HT-29 (cell line): Measurements from ENCODE around the gene CCNDBP1. TPM values are rescaled to one million over a fixed set of nuclear protein-coding genes. Genes with fewer than 3 reads are reported as not detected.
"Not testable (repeated sequence)": the region's sequence is repeated elsewhere in the genome, so short reads cannot be mapped to it uniquely, and the experiment has no call there.

Experiments
- DNase-seq: peaks from one replicate; pipeline ENCODE4 v3.0.0-alpha.2; 2015; ENCODE audit warnings: low spot score
- total RNA-seq: library from RNA; depleted of rRNA; stranded (reverse); fragments of >200 nt; shearing (Covaris generic); gene quantifications from 2 replicates; pipeline ENCODE4 v1.2.3, GENCODE V29; 2014; rRNA removed

The CCNDBP1 gene, protein sequence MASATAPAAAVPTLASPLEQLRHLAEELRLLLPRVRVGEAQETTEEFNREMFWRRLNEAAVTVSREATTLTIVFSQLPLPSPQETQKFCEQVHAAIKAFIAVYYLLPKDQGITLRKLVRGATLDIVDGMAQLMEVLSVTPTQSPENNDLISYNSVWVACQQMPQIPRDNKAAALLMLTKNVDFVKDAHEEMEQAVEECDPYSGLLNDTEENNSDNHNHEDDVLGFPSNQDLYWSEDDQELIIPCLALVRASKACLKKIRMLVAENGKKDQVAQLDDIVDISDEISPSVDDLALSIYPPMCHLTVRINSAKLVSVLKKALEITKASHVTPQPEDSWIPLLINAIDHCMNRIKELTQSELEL
- total RNA-seq = 39.8 and 52.0 TPM in 2 replicates

DNA sequence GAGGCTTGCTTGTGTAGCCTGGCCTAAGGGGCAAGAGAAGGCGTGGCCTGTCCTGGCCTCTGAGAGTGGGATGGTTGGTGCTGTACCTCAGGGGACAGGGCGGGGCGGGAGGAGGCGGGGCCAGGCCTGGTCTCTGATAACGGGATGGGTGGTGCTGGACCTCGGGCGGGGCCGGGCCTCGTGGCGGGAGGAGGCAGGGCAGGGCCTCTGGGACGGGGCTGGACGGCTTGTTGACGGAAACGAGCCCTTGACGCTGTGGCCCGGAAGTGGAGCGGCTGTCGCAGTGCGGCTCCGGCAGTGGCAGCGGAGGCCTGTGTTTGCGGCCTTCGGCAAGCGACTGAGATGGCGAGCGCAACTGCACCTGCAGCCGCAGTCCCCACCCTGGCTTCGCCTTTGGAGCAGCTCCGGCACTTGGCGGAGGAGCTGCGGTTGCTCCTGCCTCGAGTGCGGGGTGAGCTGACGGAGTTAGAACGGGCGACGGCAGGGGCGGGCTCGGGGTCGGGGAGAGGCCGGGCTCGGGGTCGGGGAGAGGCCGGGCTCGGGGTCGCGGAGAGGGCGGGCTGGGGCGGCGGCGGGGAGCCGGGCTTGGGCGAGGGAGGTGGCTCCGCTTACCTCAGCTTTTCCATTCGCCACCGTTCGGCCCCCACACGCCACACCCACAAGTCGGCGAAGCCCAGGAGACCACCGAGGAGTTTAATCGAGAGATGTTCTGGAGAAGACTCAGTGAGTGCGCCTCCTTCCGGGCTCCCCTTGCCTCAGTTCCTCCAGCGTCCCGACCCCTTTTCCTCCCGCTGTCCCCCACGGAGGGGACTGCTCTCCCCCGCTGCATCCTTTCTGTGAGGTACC is at the start of gene CCNDBP1:
Gene CCNDBP1 (plus strand): TSS at position 247 of the 846 bp plus-strand sequence. CDS start 96 bp downstream, at position 343.
- DNase-seq = peak; percentile 97

DNA sequence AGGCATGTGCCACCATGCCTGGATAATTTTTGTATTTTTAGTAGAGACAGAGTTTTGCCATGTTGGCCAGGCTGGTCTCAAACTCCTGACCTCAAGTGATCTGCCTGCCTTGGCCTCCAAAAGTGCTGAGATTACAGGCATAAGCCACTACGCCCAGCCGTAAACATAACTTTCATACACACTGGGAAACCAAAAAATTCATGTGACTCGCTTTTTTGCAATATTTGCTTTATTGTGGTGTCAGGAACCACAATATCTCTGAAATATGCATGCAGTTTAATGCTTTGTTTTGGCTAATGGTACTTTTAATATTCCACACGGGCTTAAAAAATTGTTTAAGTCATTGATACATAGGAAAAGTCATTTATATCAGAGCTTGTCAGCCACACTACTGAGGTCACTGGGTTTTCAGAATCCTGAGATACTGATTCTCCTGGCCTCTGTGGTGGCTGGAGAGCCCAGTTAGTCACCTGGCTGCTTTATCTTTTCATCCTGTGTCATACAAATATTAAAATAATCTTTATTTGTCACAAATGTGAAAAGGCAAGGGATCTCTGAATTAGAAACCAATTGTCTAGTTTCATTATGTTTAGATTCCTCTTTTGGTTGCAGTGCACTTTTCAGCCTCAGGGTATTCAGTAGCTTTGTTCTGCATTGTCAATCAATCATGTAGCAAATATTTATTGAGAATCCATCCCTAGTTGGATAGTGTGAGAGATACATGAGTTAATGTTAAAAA is 41.8 kb upstream of the CCNDBP1 start:
- no peak for DNase-seq

DNA sequence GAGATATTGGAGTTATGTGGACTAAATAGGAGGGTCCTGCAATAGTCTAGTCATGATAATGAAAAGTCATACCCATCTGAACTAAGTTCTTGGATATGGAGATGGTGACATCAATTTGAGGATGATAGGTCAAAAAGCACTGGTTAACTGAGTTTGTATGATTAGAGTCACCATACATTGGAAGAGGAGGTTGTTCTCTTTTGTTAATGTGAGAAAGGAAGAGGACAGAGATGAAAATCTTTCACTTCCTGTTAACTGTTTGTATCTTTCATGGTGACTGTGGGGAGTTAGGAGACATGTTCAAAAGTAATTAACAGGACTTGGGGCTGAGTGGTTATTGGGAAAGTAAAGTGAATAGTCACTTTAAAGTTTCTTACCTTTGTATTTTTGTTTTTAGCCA is 40.7 kb upstream of the CCNDBP1 start:
- no peak for DNase-seq

DNA sequence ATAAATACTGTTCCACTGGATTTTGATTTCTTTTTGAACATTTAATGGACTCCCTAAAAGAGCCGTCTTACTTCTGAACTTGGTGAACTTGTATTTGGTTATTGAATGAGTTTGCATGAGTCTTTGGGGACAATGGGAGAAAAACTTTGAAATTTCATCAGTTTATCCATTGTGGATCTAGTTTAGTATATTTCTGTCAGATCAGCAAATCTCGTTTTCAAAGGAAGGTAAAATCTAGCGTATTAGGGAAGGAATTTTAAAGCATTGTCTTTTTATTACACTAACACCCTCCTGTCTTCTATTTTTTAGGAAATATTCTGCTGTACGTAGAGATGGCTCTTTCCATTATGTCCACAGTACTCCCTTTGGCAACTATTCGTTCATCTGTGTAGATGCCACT is 39.0 kb upstream of the CCNDBP1 start:
- DNase-seq = no peak

DNA sequence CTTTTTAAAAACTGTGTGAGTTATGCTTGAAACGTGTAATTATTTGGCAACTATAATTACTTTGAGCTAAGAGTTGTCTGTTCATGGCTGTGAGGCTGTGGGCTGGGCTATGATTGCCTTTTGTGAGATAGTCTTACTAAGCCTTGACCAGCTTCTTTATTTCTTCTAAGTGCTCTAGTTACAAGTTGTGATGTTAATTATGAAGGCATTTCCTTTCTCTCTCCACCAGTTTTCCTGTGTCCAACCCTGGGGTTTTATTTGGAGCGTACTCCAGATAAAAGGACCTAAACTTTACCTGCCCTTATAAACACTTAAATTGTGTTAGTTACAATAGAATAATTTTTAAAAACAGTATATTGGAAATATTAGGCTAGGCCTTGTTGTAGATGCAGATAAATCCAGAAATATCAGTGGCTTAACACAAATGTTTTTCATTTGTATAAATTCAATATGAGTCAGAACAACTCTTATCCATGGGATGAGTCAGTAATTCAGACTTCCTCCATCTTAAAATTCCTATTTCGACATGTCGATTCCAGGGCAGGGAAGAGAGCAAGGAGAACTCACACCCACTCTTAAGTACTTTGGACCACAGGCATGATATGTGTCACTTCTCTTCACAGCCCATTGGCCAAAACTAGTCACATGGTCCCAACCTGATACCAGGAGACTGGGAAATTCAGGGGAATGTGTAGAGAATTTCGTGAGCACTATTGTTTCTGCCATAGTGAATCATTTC is 34.8 kb upstream of the CCNDBP1 start:
- DNase-seq = peak; percentile 31

DNA sequence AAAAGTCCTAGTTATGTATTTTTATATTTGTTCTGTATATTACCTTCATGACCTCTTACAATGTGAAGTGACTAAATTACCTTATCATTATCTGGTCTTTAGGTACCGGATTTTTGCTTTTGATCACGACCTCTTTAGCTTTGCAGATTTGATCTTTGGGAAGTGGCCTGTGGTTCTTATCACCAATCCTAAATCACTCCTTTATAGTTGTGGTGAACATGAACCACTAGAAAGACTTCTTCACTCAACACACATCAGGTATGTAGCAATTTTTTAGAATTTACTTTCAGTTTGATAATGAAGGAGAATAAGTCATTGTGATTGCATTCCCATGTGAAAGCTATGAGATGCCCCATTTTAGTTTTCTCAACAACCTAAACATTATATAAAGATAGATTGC is 33.5 kb upstream of the CCNDBP1 start:
- no peak for DNase-seq

DNA sequence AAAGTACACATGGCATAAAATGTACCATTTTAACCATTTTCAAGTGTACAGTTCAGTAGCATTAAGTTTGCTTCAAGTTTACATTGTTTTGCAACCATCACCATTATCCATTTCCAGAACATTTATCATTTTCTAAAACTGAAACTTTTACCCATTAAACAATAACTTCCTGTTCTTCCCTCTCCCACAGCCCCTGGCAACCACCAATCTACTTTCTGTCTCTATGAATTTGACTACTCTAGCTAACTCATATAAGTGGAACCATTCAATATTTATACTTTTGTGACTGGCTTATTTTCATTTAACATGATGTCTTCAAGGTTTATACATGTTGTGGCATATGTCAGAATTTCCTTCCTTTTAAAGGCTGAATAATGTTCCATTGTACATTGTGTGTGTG is 31.9 kb upstream of the CCNDBP1 start:
- no peak for DNase-seq

DNA sequence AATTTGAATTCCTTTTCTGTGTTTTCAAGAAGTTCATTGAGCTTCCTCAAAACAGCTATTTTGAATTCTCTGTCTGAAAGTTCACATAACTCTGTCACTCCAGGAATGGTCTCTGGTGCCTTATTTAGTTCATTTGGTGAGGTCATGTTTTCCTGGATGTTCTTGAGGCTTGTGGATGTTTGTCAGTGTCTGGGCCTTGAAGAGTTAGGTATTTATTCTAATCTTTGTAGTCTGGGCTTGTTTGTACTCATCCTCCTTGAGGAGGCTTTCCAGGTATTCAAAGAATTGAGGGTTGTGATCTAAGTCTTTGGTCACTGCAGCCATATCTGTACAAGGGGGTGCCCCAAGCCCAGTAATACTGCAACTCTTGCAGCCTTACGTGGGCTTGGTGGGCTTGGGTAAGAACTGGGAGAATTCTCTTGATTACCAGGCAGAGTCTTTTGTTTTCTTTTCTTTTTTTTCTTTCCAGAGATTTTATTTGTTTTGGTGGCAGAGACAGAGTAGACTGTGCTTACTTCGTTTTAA is 19.3 kb upstream of the CCNDBP1 start:
- no peak for DNase-seq

DNA sequence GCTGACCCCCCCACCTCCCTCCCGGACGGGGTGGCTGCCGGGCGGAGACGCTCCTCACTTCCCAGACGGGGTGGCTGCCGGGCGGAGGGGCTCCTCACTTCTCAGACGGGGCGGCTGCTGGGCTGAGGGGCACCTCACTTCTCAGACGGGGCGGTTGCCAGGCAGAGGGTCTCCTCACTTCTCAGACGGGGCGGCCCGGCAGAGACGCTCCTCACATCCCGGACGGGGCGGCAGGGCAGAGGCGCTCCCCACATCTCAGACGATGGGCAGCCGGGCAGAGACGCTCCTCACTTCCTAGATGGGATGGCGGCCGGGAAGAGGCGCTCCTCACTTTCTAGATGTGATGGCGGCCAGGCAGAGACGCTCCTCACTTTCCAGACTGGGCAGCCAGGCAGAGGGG is 17.9 kb upstream of the CCNDBP1 start:
- DNase-seq = not testable (repeated sequence)

DNA sequence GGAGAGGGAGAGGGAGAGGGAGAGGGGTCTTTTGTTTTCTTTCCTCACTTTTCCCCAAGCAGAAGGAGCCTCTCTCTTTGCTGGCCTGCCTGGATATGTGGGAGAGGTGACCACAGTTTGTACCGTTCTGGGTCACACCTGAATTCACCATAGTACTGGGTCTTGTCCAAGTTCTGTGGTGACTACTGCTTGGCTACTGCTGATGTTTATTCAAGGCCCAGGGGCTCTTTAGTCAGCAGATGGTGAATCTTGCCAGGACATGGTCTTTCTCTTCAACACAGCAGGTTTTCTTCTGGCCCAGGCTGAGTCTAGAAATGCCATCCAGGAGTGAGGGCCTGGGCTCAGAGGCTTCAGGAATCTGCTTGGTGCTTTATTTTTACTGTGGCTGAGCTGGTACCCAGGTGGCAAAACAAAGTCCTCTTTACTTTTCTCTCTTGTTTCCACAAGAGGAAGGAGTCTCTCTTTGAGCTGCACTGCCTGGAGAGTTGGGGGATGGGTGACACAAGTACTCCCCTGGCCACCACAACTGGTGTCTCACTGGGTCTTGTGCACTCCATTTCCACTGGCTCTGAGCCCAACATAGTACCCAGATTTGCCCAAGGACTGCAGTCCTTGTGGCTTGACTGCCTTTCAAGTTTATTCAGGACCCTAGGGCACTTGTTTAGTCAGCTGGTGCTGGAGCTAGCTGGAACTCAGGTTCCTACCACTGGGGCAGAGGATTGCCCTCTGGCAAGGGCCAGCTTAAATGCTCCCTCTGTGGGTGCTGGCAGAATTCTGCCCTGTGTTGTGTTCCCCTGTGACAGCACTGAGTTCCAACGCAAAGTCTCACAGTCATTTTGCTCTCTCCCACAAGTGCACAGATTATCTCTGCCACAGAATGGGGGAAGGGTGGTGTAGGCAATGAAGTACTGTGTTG is 16.8 kb upstream of the CCNDBP1 start:
- no peak for DNase-seq

DNA sequence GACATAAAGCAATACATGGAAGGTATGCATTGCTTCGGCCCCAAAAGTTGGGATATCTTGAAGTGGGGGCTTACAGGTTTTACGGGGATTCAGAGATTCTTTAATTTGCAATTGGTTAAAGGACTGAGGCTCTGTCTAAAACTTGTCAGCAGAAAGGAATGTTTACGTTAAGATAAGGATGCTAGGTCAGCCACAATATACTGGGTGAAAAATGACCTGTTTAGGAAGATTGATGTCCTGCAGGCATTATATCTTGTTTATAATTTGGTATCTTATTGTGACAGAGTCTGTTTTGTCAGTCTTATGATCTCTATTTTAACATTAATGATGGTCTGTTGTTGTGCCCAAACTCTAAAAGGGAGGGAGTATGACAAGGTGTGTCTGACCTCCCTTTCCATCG is 15.3 kb upstream of the CCNDBP1 start:
- no peak for DNase-seq

DNA sequence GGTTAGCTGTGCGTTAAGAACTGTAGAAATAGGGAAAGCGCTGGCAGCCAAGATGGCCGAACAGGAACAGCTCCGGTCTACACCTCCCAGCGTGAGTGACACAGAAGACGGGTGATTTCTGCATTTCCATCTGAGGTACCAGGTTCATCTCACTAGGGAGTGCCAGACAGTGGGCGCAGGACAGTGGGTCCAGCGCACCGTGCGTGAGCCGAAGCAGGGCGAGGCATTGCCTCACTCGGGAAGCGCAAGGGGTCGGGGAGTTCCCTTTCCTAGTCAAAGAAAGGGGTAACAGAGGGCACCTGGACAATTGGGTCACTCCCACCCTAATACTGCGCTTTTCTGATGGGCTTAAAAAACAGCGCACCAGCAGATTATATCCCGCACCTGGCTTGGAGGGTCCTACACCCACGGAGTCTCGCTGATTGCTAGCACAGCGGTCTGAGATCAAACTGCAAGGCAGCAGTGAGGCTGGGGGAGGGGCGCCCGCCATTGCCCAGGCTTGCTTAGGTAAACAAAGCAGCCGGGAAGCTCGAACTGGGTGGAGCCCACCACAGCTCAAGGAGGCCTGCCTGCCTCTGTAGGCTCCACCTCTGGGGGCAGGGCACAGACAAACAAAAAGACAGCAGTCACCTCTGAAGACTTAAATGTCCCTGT is 9.4 kb upstream of the CCNDBP1 start:
- DNase-seq = not testable (repeated sequence)

DNA sequence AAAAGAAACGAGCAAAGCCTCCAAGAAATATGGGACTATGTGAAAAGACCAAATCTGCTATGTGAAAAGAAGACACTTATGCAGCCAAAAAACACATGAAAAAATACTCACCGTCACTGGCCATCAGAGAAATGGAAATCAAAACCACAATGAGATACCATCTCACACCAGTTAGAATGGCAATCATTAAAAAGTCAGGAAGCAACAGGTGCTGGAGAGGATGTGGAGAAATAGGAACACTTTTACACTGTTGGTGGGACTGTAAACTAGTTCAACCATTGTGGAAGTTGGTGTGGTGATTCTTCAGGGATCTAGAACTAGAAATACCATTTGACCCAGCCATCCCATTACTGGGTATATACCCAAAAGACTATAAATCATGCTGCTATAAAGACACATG is 8.1 kb upstream of the CCNDBP1 start:
- not testable (repeated sequence) for DNase-seq

DNA sequence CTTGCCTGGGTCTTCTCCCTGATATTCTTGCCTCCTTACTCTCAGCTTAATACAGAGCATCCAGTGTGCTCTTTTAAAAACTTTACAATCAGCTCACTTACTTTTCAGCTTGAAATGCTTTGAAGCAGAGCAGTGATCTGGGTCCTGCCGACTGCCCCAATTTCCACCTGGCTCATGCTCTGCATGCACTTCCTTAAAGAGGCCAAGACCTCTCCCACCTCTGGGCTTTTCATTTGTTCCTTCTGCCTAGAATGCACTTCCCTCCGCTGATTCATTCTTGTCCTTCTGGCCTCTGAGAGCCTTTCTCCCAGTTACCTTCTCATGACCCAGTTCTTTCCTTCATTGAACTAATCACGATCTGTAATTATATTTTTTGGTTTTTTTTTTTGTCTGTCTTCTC is 1.9 kb upstream of the CCNDBP1 start:
- no peak for DNase-seq

DNA sequence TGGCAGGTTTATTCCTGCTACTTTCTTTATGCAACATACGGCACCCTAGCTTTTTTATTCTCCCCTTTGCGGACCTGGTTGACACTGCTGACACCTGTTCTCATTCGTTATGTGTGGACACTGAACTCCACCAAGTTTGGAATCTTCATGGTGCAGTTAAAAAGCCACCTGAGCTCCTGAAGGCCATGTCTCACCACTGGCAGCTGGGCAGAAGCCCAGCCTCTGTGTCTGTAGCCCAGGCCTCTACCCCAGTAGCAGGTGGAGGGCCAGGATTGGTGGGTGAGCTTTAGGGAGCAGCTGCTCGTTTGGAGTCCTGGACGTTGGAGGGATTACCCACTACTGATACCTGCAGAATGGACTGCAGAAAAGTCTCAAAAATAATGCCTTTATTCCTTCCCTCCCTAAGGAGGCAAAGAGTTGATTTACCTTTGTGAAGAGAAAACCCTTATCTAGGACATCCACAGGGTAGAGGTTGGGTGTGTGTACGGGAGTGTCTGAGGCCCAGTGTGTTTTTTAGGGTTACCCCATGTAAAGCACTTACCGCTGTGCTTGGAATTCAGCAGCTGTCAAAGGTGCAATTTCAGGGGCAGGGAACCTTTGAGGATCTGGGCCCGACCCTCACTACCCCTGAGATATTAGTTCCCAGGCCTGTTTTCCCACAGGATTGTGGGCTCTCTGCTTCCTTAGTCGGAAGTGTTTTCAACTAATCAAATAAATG is 637 bp upstream of the CCNDBP1 start:
- DNase-seq = no peak

DNA sequence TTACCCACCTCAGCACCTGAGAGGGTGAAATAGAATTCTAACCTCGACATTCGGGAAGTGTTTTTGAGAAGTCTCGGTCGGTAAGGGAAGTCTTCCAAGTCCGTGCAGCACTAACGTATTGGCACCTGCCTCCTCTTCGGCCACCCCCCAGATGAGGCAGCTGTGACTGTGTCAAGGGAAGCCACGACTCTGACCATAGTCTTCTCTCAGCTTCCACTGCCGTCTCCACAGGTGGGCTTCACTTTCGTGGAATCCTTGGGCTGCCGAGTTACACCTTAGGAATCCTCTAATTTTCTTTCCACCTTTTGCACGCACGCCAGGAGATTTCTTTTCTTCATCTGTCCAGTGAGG is 775 bp downstream of the CCNDBP1 start:
- DNase-seq = no peak

DNA sequence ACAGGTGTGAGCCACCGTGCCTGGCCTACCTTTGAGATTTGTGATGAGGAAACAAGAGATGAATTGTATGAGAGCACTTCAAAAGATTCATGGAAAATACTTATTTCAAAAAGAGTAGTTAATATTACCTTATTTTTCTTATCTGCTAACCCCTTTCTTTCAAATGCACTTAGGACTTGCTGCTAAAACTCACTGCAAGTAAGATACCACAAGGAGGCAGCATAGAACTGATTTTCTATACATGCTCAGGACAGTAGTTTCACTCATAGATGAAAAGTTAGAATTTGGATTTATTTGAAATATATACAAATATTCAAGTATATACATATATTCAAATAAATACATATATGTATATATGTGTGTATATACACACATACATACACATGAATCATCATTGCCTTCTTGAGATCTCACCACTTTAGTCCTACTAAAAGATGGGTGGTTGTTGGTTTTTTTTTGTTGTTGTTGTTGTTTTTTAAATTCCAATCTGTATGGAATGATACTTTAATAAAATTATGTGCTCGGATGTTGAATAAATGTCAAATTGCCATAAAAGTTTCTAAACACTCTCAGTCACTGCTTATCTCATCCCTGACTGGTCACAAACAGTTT is 2.4 kb downstream of the CCNDBP1 start:
- DNase-seq = peak; percentile 52

DNA sequence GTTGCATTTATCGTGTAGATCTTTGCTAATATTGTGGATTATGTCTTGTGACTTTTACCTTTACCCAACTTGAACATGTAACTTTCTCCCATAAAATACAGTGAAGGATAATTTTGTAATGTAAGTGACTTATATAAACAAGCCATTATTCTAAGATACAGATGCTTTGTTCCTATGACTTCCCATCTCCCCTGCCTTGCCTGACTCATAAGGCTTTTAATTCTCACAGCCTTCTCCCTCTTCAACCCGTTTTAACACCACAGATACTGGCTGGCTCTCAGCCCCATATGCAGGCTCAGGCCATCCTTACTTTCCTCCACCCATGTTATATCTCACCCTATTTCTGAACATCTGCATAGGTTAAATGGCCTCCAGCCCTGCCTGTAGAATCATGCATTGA is 4.1 kb downstream of the CCNDBP1 start:
- DNase-seq = no peak

DNA sequence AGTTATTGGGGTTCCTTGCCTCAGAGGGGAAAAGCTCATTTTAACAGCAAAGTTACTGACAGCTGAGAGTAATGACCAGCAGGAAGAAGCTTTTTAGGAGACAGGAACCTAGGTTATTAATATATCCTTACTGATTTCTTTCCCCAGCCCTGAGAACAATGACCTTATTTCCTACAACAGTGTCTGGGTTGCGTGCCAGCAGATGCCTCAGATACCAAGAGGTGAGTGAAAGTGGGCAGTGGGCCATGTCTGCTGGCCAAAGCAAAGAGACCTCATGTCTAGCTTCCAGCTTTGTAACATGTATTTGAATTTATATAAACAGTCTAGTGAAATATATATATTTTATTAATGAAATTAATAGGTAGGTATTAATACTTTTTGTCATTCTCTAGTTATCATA is 5.0 kb downstream of the CCNDBP1 start:
- DNase-seq = no peak
